IMR-90 (cell line): ENCODE measurements around the gene GJB3. TPM values are rescaled to one million over a fixed set of nuclear protein-coding genes. Genes with fewer than 3 reads are reported as not detected.

Source experiments
- ATAC-seq: fragments of 200-7000 bp; cut with Tn5 transposase; 2 replicates; pipeline ENCODE4 v1.9.1; 2020; ENCODE audit warnings: low read depth, mild to moderate bottlenecking, moderate library complexity
- BruUV-seq: library from RNA; stranded (reverse); fragments of 400-500 nt; replicated peaks from 2 replicates; lab custom pipeline; 2021; lab: Mats Ljungman, UMichigan
- CTCF ChIA-PET: fragments of 300-600 bp; formaldehyde crosslinking; extraction: SDS; loops from one replicate; lab custom pipeline; 2021; ENCODE audit warnings: antibody characterized with exemption; lab: Yijun Ruan, JAX
- POLR2A ChIA-PET: fragments of 300-600 bp; sonication (Branson Sonifier 250); formaldehyde crosslinking; loops from one replicate; lab custom pipeline; 2022; ENCODE audit warnings: antibody characterized with exemption; ENCODE audit not compliant: unreplicated experiment; lab: Charles Lee
- DNase-seq: peaks from one replicate; pipeline ENCODE4 v3.0.0; 2013
- H2AFZ ChIP-seq: replicated peaks from 2 replicates; pipeline ENCODE3; 2013; ENCODE audit warnings: low read length, mild to moderate bottlenecking; ENCODE audit not compliant: poor library complexity
- H2AK5ac ChIP-seq: 2 replicates; pipeline ENCODE4 v1.6.1; 2013; ENCODE audit warnings: low read depth, low read length, inconsistent platforms
- H2AK9ac ChIP-seq: replicated peaks from 2 replicates; pipeline ENCODE3; 2013; ENCODE audit warnings: mild to moderate bottlenecking, low read depth, low read length, moderate library complexity; ENCODE audit not compliant: poor library complexity
- H2BK120ac ChIP-seq: 2 replicates; pipeline ENCODE4 v1.6.1; 2013; ENCODE audit warnings: low read depth, low read length, inconsistent platforms
- H2BK15ac ChIP-seq: 3 replicates; pipeline ENCODE4 v1.6.1; 2013; ENCODE audit warnings: low read depth, low read length, inconsistent platforms
- H2BK20ac ChIP-seq: 2 replicates; pipeline ENCODE4 v1.6.1; 2013; ENCODE audit warnings: low read depth, mild to moderate bottlenecking, inconsistent platforms, low read length, moderate library complexity
- H2BK5ac ChIP-seq: 2 replicates; pipeline ENCODE4 v1.6.1; 2013; ENCODE audit warnings: mild to moderate bottlenecking, low read depth, low read length, inconsistent platforms; ENCODE audit not compliant: poor library complexity, severe bottlenecking
- H3K14ac ChIP-seq: replicated peaks from 2 replicates; pipeline ENCODE4 v1.6.1; 2013; ENCODE audit warnings: low read depth, low read length, inconsistent platforms
- H3K18ac ChIP-seq: 2 replicates; pipeline ENCODE4 v1.6.1; 2013; ENCODE audit warnings: low read depth, low read length, control low read depth
- H3K23ac ChIP-seq: 2 replicates; pipeline ENCODE4 v1.6.1; 2013; ENCODE audit warnings: low read depth, low read length, inconsistent platforms
- H3K27ac ChIP-seq: 2 replicates; pipeline ENCODE4 v1.5.1; 2013; ENCODE audit warnings: mild to moderate bottlenecking, control low read depth, low read length; ENCODE audit not compliant: insufficient read depth
- H3K27me3 ChIP-seq: 2 replicates; pipeline ENCODE4 v1.6.1; 2013; ENCODE audit warnings: low read length; ENCODE audit not compliant: control insufficient read depth, insufficient read depth
- H3K36me3 ChIP-seq: 2 replicates; pipeline ENCODE4 v1.6.1; 2013; ENCODE audit warnings: low read length, mixed read lengths; ENCODE audit not compliant: control insufficient read depth, insufficient read depth
- H3K4ac ChIP-seq: 2 replicates; pipeline ENCODE4 v1.6.1; 2013; ENCODE audit warnings: low read depth, low read length, inconsistent platforms
- H3K4me1 ChIP-seq: 2 replicates; pipeline ENCODE4 v1.6.1; 2013; ENCODE audit warnings: low read length, mixed read lengths; ENCODE audit not compliant: control insufficient read depth, insufficient read depth
- H3K4me2 ChIP-seq: 2 replicates; pipeline ENCODE4 v1.6.1; 2013; ENCODE audit warnings: low read depth, mild to moderate bottlenecking, control low read depth, low read length, moderate library complexity
- H3K4me3 ChIP-seq: 2 replicates; pipeline ENCODE4 v1.5.1; 2013; ENCODE audit warnings: low read depth, mild to moderate bottlenecking, control low read depth, low read length, moderate library complexity; ENCODE audit not compliant: insufficient read depth
- H3K56ac ChIP-seq: 2 replicates; pipeline ENCODE4 v1.6.1; 2013; ENCODE audit warnings: low read length, inconsistent platforms; ENCODE audit not compliant: insufficient read depth; ENCODE audit errors: extremely low read depth
- H3K79me1 ChIP-seq, 2 experiments: 2 replicates each; pipeline ENCODE4 v1.6.1; 2013; ENCODE audit warnings: low read length in 2 of 2, inconsistent platforms in 1 of 2, low read depth in 1 of 2
- H3K9ac ChIP-seq: 2 replicates; pipeline ENCODE4 v1.6.1; 2013; ENCODE audit warnings: low read depth, low read length, control low read depth
- H3K9me1 ChIP-seq: 2 replicates; pipeline ENCODE4 v1.6.1; 2013; ENCODE audit warnings: low read length, inconsistent platforms; ENCODE audit not compliant: insufficient read depth
- H3K9me3 ChIP-seq: 2 replicates; pipeline ENCODE4 v1.6.1; 2013; ENCODE audit warnings: low read length; ENCODE audit not compliant: control insufficient read depth, insufficient read depth
- H4K20me1 ChIP-seq: 2 replicates; pipeline ENCODE4 v1.6.1; 2013; ENCODE audit warnings: low read length, inconsistent platforms; ENCODE audit not compliant: insufficient read depth
- H4K5ac ChIP-seq: 2 replicates; pipeline ENCODE4 v1.6.1; 2013; ENCODE audit warnings: mild to moderate bottlenecking, low read depth, low read length, control low read depth
- H4K8ac ChIP-seq, 2 experiments: 2 replicates each; pipeline ENCODE4 v1.6.1; 2013; ENCODE audit warnings: low read depth in 2 of 2, low read length in 2 of 2, control low read depth in 1 of 2, inconsistent platforms in 1 of 2
- H4K91ac ChIP-seq: 2 replicates; pipeline ENCODE4 v1.6.1; 2013; ENCODE audit warnings: low read depth, low read length, inconsistent platforms; ENCODE audit not compliant: insufficient read depth
- CEBPB ChIP-seq: IDR thresholded peaks from 2 replicates; pipeline ENCODE4 v1.6.1; 2012; ENCODE audit warnings: low read depth, low read length, improper control_type of control experiment
- USF2 ChIP-seq: fragments of 150-350 bp; IDR thresholded peaks from 2 replicates; pipeline ENCODE4 v1.6.1; 2017; ENCODE audit warnings: mild to moderate bottlenecking, antibody characterized with exemption, low read length, low read depth
- WGBS, 2 experiments: methylation state at CpG; one replicate each; pipeline versions ENCODE4 v1.1.5 to v1.1.7; 2013; ENCODE audit warnings: missing lambda C conversion rate in 2 of 2; ENCODE audit not compliant: insufficient read length in 1 of 2; ENCODE audit errors: extremely low coverage in 2 of 2; 5-methylcytosine and 5-hydroxymethylcytosine counted together
- dilution Hi-C: fragments of 300-500 bp; cut with HindIII; formaldehyde crosslinking; loops from one replicate; pipeline ENCODE4 v1.14.3; 2018; ENCODE audit warnings: low sequenced_read_pairs; ENCODE audit not compliant: unreplicated experiment
- in situ Hi-C: fragments of 300-500 bp; cut with MboI; formaldehyde crosslinking; loops from 3 replicates; pipeline ENCODE4 v1.14.3; 2019; ENCODE audit warnings: low sequenced_read_pairs, inconsistent platforms, mixed read lengths
- intact Hi-C: fragments of 100-400 bp; cut with micrococcal nuclease; formaldehyde crosslinking; loops from 2 replicates; pipeline ENCODE4 v1.10.0; 2022
- polyA plus RNA-seq, 3 experiments: library from polyadenylated mRNA; depleted of rRNA; stranded (reverse); fragments of >200 nt; gene quantifications; 2 replicates each; pipeline ENCODE4 v1.2.3, GENCODE V29; 2012; ENCODE audit warnings: low replicate concordance in 1 of 3
- total RNA-seq: library from RNA; depleted of rRNA; stranded (reverse); fragments of >200 nt; gene quantifications from 2 replicates; pipeline ENCODE4 v1.2.3, GENCODE V29; 2012
- TF ChIP-seq, protein P1 (sequence below): fragments of 150-350 bp; IDR thresholded peaks from 2 replicates; pipeline ENCODE4 v1.6.1; 2016; ENCODE audit warnings: low read depth, mild to moderate bottlenecking, low read length, moderate library complexity, borderline replicate concordance

GJB3 gene
- total and polyA plus RNA-seq, 2 of the 4 experiments (the other 2 are of a cell fraction): not detected

DNA sequence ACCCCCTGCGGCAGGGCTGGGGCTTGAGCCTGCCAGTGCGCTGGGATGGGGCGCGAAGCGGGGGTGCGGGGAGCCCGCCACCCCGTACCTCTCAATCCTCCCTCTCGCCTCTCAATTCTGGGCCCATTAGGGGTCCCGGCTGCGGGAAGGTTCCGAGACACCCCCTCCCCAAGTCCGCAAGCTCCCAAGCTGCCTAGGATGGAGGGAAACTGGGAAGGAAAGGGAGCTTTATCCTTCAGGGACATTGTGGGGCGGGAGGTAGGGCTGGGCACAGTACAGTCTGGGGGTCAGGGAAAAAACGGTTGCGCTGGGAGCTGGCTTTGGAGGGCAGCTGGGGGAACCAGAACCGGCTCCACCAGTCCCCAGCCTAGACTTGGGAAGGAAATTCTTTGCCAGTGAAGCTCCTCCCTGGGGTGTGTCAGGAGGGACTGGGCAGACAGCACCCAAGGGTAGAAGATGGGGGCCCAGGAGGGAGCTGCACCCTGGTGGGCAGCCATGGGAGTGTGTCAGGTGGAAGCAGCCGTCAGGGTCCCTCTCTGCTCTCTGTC, 904 bp downstream of the GJB3 start:
- no peak for DNase-seq
- CTCF ChIA-PET: interaction anchor here (1.1 kb wide), 1 partner anchor 71 kb away, joined by 3 read pairs; no protein-coding TSS in a partner anchor
- H3K4me1 ChIP-seq: peaks cover 5% of the 10 kb centered on the region; the same call in 1 of the 2 replicates
- H3K4me3 ChIP-seq: no peak overlapping the region
- H3K27ac ChIP-seq: no peak overlapping the region
- peaks cover 37% of the 10 kb centered on the region for H3K27me3 ChIP-seq
- H3K9me1 ChIP-seq: no peaks in the 10 kb centered on the region; the same call in 1 of the 2 replicates
- no peak overlapping the region for H2BK120ac ChIP-seq
- H2BK5ac ChIP-seq: no peak overlapping the region
- TF ChIP-seq, protein P1, sequence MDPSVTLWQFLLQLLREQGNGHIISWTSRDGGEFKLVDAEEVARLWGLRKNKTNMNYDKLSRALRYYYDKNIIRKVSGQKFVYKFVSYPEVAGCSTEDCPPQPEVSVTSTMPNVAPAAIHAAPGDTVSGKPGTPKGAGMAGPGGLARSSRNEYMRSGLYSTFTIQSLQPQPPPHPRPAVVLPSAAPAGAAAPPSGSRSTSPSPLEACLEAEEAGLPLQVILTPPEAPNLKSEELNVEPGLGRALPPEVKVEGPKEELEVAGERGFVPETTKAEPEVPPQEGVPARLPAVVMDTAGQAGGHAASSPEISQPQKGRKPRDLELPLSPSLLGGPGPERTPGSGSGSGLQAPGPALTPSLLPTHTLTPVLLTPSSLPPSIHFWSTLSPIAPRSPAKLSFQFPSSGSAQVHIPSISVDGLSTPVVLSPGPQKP: no peak
- TF ChIP-seq CEBPB (no peak), USF2 (no peak)
- WGBS, 2 experiments: 0% methylated on average over 1 of the region's 18 CpGs; no CpG with 5 or more reads in 1 of the 2 experiments
- H2AK9ac ChIP-seq: peak overlapping the region; percentile 26
- dilution Hi-C loops (no loop called here), intact Hi-C loops (no loop called here), in situ Hi-C loops (no loop called here)
- no peak overlapping the region for H2BK15ac ChIP-seq
- H4K20me1 ChIP-seq: no peaks in the 10 kb centered on the region; the same call in 1 of the 2 replicates
- no peaks in the 10 kb centered on the region for H3K36me3 ChIP-seq
- no peak overlapping the region for H4K91ac ChIP-seq
- H2AK5ac ChIP-seq: no peak overlapping the region
- no peaks in the 10 kb centered on the region for H3K79me1 ChIP-seq
- no peak overlapping the region for H4K5ac ChIP-seq
- no peak overlapping the region for H4K8ac ChIP-seq
- ATAC-seq: no peak
- H3K9me3 ChIP-seq: no peaks in the 10 kb centered on the region
- no peak overlapping the region for H3K56ac ChIP-seq
- peak overlapping the region; percentile 66 for H2AFZ ChIP-seq
- POLR2A ChIA-PET: no interaction called here
- H3K18ac ChIP-seq: no peak overlapping the region
- no peak overlapping the region for H3K23ac ChIP-seq
- no peak overlapping the region for H3K14ac ChIP-seq
- no TSS peak for BruUV-seq
- H3K9ac ChIP-seq: no peak overlapping the region
- H3K4me2 ChIP-seq: no peak overlapping the region
- H2BK20ac ChIP-seq: no peak overlapping the region
- no peak overlapping the region for H3K4ac ChIP-seq
